HG02642 (cell line): Measurements from ENCODE around the gene TIMM23B.
"Not testable (repeated sequence)": the region's sequence is repeated elsewhere in the genome, so short reads cannot be mapped to it uniquely, and the experiment has no call there.

Experiments used
- ATAC-seq: cut with Tn5 transposase; IDR thresholded peaks from one replicate; pipeline ENCODE4 v1.9.1; 2021; ENCODE audit warnings: mild to moderate bottlenecking; ENCODE audit not compliant: unreplicated experiment, poor library complexity

Gene TIMM23B

DNA sequence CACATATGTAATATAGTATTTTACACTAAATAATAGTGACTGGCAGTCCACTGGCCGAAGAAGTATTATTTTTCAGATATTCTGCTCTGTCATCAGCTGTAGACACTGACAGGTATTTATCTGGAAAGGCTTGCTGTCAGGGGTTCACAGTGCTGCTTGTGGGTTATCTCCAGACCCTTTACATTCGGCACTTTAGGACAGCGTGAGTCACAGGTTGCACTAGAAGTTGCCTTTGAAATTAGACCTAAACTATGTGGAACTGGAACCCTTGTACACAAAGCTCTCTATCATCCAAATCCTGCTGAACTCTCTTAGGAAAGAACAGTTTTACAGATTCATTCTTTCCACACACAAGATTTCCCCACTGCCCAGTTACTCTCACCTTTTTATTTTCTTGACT, 30.2 kb downstream of the TIMM23B start:
- not testable (repeated sequence) for ATAC-seq

DNA sequence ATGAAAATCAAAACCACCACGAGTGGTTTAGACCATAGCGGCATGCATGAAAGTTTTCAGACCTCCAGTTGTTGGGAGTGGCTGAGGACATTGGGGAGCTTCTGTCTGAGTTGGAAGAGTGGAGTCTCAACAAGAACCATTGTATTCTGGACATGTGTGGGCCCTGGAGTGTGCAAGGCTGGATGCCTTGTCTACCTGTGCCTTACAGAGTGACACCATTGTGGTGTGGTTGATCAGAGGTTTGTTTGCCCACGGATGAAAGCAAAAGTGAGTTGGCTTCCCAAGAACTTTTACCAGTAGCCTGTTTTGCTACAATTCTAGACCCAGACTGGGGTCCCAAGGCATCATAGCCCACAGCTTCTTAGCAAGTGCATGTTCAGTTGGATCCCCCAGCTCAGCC, 35.9 kb downstream of the TIMM23B start:
- not testable (repeated sequence) for ATAC-seq

DNA sequence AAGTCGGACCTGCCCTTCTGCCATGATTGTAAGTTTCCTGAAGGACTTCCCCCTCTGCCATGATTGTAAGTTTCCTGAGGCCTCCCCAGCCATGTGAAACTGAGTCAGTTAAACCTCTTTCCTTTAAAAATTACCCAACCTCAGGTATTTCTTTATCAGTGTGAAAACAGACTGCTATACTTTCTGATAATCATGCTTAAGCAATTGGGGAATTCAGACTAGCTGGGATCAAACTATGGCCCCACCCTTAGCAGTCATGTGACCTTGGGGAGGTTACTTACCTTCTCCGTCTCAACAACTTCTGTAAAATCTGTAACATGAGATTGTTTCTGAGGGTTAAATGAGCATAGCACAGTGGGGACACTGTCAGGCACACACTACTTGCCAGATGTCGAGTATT, 45.4 kb downstream of the TIMM23B start:
- ATAC-seq, result not testable (repeated sequence)

DNA sequence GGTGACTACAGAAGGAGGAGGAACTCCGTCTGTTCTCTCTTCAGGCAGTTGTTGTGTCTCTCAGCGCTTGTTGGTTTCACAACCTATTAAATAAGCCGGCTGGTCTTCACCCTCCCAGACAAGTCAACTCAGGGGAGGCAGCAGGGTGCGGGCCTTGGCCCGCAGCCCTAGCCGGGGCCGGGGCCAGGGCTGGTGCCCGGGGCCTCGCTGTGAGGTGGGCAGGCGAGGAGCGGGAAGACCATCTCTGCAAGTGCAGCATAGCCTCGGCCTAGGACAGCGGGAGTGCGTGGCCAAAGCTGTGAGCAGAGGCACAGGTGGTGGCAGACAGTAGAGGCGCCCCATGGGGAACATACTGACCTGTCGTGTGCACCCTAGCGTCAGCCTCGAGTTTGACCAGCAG, 46.5 kb downstream of the TIMM23B start, which contains the start of gene AGAP6:
AGAP6 (plus strand) TSS at position 31 of the 400 bp plus-strand sequence; CDS start at position 341, 310 bp downstream.
- ATAC-seq, result not testable (repeated sequence)

DNA sequence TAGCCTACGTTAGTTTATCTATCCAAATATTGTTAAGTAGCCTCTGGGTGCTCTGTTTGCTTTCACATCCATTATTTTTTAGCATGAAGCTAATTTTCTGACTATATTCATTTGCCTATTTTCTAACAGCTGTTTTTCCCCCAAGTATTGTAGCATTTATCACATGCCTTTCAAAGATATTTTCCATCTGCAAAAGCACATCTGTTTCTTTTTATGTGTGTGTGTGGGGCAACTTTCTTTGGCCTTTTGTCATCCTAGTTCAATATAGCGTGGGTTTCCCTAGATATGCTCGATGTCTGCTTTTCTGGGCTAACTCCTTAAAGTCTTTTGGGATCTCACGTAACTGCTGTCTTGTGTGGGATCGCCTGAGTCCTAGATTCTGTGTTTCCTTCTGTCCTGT, 53.5 kb downstream of the TIMM23B start:
- not testable (repeated sequence) for ATAC-seq

DNA sequence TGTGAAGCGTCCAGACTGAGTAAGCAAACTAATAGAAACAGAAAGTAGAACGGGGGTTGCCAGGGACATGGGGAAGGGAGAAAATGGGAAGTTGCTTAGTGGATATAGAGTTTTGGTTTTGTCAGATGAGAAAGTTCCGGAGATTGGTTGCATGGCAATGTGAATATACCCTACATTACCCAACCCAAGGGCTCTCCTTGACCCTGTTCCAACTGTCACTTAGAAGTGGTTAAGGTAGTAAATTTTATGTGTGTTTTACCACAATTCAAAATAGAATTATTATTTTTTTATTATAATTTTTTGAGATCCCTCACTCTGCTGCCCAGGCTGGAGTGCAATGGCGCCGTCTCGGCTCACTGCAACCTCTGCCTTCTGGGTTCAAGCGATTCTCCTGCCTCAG, 72.2 kb downstream of the TIMM23B start:
- not testable (repeated sequence) for ATAC-seq

DNA sequence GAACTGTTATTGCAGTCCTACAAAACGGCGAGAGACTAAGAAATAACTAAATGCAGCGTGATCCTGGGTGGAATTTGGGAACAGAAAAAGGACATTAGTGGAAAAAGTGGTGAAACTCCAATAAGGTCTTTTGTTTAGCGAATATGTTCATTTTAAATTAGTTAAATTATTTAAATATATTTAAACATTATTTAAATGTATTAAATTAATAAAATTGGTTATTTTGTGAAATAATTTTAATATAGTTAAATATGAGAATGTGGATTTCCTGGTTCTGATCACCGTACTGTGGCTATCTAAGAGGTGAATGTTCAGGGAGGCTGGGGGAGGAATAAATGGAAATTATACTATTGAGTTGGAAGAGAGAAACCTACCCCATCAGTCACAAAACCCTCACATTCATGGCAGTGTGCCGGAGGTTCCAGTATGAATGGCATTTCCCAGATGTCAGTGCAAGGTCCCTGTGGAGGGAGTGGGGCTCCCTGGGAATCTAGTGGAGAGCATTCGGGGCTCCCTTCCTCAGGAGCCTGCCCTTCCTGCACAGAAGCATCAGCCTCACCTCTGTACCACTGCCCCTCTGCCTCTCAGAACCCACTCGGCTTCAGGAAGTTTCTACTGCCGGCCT, 73.9 kb downstream of the TIMM23B start:
- ATAC-seq, result not testable (repeated sequence)

DNA sequence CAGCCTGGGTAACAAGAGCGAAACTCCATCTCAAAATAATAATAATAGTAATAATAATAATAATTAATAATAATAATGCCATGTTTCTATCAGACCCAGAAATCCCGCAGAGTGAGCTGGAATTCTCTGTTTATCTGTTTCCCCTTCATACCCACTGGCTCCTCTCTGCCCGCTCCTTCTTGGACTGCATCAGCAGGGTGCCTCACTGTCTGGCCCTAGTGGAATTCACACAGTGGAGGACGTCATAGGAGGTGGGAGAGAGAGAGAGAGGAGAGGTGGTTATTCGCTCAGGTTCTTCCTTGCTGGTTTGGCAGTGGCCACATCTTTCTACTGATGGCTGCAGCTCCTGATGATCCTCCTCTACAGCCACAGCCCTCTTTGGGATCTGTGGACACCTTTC, 75.1 kb downstream of the TIMM23B start:
- not testable (repeated sequence) for ATAC-seq

DNA sequence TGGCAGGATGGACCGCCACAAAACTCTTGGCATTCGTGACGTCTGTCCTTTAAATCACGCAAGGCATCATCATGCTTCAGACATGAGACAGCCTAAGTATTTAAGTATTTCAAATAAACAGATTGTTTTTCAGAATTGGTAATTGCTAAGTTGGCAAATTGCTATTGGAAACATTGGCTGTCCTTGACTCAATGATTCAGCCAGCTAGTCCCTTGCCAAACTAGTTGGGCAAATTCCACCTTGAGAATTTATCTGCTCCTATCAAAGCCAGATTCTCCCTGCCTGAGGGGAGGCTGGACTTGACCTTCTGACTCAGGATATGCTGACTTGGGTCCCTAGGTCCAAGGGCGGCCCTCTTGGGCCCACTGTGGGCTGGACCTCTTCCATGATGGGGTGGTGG, 75.8 kb downstream of the TIMM23B start:
- not testable (repeated sequence) for ATAC-seq

DNA sequence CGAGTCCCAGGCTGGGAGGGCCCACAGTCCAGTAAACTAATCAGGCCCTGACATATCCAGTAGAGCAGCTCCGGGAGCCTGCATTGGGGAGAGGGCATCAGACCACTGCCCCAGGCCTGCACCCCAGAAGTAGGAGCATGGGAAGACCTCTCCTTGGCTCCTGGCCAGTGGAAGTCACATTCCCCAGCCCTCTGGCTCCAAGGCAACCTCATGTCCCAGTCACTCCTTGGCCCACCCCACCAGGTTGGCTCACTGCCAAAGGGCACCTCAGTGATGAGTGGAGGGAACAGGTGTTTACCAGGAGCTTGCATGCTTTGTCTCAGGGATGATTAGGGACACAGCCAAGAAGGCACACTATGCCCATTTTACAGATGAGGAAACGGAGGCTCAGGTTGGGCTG, 77.4 kb downstream of the TIMM23B start:
- ATAC-seq, result not testable (repeated sequence)

DNA sequence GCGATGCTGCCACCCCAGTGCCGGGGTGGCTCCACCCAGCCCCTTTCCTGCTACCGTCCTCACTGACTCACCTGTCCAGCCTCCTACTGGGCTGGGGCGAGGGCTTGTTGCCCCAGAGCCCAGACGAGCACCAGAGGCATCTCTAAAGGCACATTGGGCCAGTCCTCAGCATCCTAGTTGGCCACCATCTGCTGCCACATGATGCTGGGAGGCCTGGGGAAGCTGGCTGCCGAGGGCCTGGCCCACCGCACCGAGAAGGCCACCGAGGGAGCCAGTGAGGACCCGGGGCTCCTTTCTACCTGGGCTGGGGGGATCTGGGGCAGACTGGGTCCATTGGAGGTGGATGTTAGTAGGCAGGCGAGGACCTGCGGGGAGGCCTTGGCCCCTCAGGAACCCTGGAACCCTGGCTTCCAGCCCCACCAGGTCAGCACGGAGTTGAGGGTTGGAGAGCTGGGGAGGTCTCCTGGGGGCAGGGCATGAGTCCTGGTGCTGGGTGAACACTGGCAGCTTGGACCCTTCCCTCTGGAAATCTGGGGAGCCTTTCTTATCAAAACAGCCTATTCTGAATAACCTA, 78.7 kb downstream of the TIMM23B start:
- ATAC-seq, result not testable (repeated sequence)

DNA sequence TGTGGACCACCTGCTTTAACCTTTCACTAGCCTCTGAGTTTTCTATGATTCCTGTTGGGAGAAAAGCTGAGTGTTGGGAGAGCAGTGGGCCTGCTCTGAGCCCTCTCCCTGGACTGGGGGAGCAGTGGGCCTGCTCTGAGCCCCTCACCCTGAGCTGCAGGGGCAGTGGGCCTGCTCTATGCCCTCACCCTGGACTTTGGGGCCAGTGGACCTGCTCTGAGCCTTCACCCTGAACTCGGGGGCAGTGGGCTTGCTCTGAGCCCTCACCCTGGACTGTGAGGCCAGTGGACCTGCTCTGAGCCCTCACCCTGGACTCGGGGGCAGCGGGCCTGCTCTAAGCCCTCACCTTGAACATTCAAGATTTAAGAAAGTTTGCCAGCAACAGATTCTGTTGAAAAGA, 79.8 kb downstream of the TIMM23B start:
- no peak for ATAC-seq
